HG03060 (cell line): ENCODE measurements around the gene SLC6A20.

Experiments
- ATAC-seq: cut with Tn5 transposase; IDR thresholded peaks from one replicate; pipeline ENCODE4 v1.9.1; 2021; ENCODE audit warnings: low read depth, moderate number of reproducible peaks; ENCODE audit not compliant: unreplicated experiment

SLC6A20 gene, protein sequence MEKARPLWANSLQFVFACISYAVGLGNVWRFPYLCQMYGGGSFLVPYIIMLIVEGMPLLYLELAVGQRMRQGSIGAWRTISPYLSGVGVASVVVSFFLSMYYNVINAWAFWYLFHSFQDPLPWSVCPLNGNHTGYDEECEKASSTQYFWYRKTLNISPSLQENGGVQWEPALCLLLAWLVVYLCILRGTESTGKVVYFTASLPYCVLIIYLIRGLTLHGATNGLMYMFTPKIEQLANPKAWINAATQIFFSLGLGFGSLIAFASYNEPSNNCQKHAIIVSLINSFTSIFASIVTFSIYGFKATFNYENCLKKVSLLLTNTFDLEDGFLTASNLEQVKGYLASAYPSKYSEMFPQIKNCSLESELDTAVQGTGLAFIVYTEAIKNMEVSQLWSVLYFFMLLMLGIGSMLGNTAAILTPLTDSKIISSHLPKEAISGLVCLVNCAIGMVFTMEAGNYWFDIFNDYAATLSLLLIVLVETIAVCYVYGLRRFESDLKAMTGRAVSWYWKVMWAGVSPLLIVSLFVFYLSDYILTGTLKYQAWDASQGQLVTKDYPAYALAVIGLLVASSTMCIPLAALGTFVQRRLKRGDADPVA

DNA sequence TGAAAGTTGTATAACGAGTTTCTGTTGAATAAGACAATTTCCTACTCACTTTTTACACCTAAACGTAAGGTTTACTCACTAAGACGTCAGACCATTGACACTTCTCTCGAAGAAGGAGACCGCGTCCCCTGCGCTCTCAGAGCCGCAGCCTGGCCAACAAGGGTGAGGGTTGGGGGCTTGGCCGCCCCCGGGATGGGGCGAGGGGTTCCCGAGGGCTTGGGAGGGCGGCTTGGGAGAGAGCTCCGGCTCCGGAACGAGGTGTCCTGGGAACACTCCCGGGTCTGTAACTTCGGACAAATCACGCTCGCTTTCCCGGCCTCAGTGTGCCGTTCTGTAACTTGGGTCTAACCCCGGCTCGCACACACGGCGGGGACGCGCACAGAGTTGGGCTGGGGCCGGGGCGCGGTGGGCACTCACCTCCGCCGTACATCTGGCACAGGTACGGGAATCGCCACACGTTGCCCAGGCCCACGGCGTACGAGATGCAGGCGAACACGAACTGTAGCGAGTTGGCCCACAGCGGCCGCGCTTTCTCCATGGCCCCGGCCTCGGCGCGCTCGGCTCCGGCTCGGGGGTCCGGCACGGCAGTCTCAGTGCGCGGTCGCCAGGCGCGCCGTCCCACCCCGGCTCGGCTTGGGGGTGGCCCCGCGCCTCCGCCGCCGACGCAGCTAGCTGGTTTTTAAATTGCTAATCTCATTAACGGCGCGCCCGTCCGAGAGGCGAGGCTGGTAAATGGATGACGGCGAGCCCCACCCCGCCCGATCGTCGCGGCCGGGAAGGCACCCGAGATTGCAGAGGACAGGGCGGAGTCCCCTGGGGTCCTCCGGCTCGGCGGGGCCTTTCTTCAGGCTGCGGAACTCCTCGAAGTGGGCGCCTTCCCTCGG lies at the start of gene SLC6A20:
SLC6A20 (minus strand) TSS at position 655 of the 884 bp plus-strand sequence; CDS start at position 538, 117 bp downstream.
- no peak for ATAC-seq

DNA sequence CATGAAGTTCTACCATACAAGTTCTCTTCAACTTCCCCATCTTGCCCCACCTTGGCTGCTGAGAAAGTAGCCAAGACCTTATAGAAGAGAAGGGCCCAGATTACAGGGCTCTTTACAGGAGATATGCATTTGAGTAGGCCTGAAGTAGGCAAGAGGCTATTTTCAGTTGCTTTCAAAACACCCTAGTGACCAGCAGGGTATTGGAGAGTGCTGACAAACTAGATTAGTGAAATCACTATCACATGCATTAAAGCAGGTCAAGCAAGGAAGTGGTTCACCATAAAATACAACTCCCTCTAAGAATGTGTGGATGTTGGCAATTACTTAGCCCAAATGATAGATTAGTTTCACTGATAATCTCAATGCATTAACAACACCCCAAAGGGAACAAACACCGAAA lies 48.3 kb upstream of the SLC6A20 start:
- ATAC-seq = no peak

GRCh38 chr3:45842851-45843625 lies 46.7 kb upstream of the SLC6A20 start:
- ATAC-seq = no peak

DNA sequence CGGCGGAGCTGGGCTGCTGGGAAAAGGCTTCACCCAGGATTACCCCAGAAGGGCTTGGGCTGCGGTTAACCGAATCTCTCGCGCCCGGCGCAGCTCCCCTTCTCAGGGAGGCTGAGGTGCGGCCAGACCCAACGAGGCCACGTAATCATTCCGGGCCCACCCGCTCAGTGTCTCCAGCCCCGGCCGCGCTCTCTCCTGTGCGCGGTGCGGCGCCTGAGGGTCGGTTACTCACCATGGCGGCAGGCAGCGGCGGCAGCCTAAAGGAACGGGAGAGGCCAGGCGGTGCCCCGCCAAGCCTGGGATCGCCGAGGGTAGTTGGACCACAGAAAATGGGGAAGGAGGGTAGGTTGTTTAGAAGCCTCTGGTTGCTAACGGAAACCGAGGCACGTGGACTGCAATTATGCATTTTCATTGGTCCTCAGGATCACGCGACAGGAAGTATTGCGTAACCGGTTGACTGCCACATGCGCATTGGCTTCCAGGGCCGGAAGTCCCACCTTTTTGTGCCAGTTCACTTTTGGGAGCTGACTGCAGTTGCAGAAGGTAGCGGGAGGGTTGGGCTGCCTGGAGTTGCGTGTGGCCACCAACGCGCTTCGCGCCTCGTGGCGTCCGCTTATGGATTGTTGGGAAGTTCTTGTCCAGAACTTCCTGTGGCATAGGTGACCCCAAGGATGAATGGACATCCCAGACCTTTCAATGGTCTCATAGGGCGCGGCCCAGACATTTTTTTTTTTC lies 45.6 kb upstream of the SLC6A20 start, which contains the start of gene LZTFL1:
LZTFL1 (minus strand) TSS at position 363 of the 735 bp plus-strand sequence; CDS start at position 235, 128 bp downstream.
- peak; percentile 54 for ATAC-seq

DNA sequence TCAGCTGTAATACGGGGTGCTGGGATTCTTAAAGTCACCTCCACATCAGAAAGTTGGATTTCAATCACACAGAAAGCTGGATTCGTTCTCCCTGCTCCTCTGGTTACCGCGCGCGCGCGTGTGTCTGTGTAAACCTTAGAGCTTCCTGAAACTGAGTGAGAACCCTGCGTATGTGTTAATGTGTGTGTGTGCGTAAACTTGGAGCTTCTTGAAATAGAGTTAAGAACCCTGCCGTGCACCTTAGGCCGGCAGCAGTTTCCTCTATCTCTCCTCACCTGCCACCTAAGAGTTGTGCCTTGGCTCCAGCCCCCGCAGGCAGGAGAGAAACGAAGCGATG lies 45.1 kb upstream of the SLC6A20 start:
- ATAC-seq = no peak

DNA sequence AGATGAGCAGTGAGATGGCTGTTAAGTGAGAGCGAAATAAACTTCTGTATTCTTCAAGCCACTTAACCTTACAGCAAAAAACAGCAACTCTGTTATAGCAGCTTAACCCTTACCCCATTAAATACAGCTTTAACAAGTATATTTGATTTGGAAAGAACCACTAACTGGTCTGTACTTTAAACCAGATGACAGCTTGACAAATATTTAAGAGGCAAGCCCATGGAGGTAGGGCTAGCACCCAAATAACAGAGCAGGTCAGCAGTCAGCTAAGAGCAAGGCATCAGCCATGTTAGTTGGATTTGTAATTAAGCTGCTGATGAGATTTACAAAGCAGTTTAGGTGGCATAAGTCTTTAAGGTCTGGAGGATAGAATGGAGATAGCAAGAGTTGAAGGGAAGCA lies 42.1 kb upstream of the SLC6A20 start:
- ATAC-seq = no peak

- no peak for ATAC-seq
Measured at GRCh38 chr3:45832699-45833098, 36.4 kb upstream of the SLC6A20 start.

DNA sequence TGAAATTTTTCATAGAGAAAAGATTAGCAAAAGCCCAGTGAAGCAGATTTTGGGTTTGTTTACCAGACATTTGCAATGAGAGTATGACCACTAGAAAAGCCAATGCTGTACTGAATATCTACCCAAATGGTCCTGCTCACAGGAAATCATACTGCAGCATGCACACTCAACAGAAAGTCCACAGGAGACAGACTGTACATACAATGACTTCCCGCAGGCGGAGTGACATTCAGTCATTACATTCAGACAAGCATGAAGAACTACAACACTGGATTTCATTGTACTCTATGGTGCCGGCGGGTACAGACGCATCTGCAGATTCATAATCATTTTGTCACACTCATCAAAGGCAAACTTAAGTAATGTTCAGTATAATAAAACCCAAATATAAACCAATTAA lies 33.8 kb upstream of the SLC6A20 start:
- ATAC-seq = no peak

- ATAC-seq = no peak
Measured at GRCh38 chr3:45826908-45827307, 30.6 kb upstream of the SLC6A20 start.

DNA sequence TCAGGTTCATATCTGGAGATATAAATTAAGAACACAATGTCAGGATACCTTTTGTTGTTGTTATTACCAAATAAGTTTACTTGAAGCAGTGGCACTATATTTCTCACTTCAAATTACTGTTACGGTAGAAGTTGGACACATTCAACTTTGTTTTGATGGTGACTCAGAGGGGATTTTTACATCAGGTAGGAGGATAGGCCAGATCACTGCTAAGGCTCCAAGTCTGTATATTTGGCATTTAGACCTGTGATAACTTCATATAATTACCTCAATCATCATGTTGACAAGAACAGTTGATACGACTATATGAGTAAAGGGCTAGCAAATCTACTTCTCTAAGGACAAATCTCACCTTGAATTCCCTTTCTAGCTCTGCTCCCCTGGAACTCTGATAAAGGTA lies 30.0 kb upstream of the SLC6A20 start:
- no peak for ATAC-seq

DNA sequence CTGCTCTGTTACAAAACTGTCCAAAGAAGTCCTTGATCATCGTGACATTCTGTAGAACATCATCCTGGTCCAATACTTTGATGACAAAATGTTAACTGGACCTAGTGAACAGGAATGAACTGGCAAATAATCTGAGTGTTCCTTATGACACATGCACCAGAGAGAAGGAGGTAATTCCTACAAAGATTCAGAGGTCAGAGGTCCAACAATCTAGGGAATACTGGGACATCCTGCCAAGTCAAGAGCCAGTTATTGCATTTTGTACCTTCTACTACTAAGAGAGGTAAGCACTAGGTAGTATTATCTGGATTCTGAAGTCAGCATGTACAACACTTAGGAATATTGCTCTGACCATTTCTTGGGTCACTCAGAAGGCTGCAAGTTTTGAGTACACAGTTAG lies 24.8 kb upstream of the SLC6A20 start:
- no peak for ATAC-seq

DNA sequence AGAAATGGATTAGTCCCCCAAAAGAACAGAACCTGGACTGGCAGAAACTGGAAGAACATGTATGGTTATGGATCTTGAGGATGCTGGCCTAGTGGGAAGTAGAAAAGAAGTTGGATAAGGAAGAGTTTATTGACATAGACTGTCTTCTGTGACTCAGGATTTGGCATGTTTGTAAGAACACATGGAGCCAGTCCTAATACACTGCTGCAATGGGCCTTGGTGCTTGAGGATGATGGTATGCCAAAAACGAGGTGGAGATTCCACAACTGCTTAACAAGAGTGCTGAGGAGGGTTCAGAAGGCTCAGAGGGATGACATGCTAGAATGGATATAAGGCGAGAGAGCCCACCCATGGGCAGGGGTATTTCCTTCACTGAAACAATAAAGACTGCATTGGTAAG lies 23.2 kb upstream of the SLC6A20 start:
- no peak for ATAC-seq

- no peak for ATAC-seq
Measured at GRCh38 chr3:45817831-45818522, 21.6 kb upstream of the SLC6A20 start.

DNA sequence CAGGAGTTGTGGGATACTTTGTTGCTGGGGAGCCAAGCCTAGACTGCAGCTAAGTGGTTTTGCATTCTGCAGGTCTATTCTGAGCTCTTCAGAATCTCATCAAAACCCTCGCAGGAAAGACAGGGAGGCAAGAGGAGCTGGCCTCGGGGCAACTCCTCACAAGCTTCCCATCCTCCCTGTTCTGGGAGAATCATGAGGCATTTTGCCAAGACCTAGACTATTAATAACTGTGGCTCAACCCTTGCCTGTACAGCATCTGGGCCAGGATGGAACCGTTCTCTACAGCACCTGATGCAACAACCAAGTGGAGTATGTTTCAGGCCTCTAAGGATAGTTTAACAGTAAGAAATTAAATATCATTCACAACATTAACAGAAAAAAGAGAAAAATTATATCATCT lies 20.2 kb upstream of the SLC6A20 start:
- ATAC-seq = no peak

GRCh38 chr3:45814322-45814721 lies 18.0 kb upstream of the SLC6A20 start:
- no peak for ATAC-seq

GRCh38 chr3:45807681-45808540 lies 11.6 kb upstream of the SLC6A20 start:
- ATAC-seq = no peak

- ATAC-seq = no peak
Measured at GRCh38 chr3:45807133-45807532, 10.8 kb upstream of the SLC6A20 start.

DNA sequence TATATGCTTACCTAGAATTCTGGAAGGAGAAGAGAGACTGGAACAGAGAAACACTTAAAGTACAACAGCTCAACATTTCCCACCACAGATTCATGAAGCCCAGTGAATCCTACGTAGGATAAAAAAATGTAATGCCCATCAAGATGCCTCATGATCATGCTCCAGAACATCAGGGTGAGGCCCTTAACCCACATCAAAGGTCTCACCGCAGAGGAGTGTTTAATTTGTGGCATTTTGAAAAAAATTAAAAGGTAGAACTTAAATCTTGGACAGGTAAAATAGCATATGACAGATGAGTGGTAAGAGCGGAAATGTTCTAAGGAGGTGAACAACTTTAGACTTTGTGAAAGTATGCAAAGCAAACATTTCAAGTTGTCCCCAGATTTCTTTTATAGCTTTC lies 9.7 kb upstream of the SLC6A20 start:
- ATAC-seq = no peak
